TTC549 (cell line): Measurements from ENCODE around the gene CCL19.

ENCODE experiments used
- FAIRE-seq: peaks from 2 replicates; lab custom pipeline; 2012; peaks lifted over from hg19 to GRCh38; lab: Jason Lieb, UNC

CCL19 gene

GRCh38 chr9:34659592-34660253 lies 31.4 kb downstream of the CCL19 start:
- FAIRE-seq, result no peak

- no peak for FAIRE-seq
Observed at GRCh38 chr9:34658461-34658860, 32.6 kb downstream of the CCL19 start.

GRCh38 chr9:34656992-34657391 lies 34.1 kb downstream of the CCL19 start:
- no peak for FAIRE-seq

GRCh38 chr9:34655394-34655793 lies 35.7 kb downstream of the CCL19 start:
- no peak for FAIRE-seq

- FAIRE-seq, result no peak
Observed at GRCh38 chr9:34654323-34655051, 36.6 kb downstream of the CCL19 start.

- FAIRE-seq, result no peak
Observed at GRCh38 chr9:34653151-34654072, 37.7 kb downstream of the CCL19 start.

DNA sequence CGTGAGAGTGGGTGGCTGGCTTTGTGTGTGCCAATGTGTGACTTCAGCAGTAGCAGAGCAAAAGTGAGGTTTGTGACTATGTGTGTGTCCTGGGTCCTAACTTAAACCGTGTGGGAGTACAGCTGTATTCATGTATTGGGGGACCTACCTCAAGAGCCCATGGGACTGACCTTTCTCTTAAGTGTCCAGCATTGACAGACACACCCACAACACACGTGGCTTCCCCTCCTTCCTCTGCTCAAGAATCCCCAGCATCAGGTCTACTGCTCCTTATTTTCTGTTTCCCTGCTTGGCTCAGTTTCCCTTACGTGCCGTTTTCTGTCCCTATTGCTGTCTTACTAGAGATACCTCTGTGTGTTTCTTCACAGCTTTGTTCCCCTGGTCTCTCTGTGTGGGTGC lies 38.5 kb downstream of the CCL19 start:
- no peak for FAIRE-seq

DNA sequence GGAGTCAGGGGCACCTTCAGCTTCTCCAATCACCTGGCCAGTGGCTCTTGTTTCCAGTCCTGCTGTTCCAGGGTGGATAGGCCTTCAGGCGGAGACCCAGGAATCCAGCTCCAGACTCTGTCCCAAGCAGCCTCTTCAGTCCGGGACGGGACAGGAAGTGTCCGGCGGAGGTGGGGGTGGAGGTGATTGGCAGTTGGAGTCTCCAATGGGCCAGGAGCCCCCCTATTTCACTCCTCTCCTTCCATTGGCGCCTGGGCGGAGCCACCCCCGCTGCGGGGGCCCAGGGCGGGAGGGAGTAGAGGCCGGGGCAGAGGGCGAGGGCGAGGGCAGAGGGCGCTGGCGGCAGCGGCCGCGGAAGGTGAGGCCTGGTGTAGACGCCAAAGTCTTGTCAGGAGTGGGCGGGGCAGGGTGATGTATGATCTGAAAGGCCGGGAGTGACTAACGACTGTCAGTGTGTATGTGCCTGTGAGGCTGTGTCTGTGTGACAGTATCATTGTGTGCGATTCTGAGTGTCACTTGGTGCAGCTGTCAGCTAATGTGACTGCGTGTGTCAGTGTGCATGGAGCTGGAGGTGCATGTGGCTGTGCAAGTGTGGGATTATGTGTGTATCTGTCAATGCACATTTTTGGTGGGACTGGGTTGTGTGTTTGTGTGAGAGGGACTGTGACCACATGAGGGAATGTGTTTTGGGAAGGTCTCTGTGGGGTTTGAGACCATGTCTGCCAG lies 39.0 kb downstream of the CCL19 start, which contains the start of gene IL11RA:
Gene IL11RA (plus strand): TSS at position 310 of the 726 bp plus-strand sequence. CDS start 3,033 bp downstream, outside the sequence.
- FAIRE-seq, result no peak

DNA sequence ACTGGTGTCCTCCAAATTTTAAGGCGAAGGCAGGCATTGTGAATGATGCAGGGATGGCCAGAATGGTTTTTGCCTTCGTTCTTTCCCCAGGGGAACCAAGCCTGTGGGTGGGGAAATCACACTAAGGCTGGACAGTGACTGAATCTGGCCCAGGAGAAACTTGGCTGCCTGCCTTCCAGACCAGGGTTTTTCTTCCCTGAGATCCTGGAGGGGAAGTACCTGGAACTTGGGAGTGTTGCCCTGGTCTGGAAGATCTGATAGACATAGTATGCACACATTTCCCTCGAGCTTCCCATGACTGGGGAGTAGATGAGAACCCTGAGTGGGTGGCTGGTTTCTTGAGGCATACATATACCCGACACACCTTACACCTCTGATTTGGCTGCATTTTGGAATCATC lies 39.8 kb downstream of the CCL19 start:
- no peak for FAIRE-seq

GRCh38 chr9:34650816-34651215 lies 40.3 kb downstream of the CCL19 start:
- FAIRE-seq, result no peak

DNA sequence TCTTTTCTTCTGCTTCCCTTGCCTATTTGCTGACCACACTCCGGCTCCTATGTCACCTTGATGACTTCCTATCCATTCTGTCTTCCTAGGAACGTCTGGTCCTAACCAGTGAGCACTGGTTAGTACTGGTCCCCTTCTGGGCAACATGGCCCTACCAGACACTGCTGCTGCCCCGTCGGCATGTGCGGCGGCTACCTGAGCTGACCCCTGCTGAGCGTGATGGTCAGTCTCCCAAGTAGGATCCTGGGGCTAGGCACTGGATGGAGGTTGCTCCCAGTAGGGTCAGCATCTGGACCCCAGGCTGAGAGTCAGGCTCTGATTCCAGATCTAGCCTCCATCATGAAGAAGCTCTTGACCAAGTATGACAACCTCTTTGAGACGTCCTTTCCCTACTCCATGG lies 42.4 kb downstream of the CCL19 start:
- FAIRE-seq, result no peak

DNA sequence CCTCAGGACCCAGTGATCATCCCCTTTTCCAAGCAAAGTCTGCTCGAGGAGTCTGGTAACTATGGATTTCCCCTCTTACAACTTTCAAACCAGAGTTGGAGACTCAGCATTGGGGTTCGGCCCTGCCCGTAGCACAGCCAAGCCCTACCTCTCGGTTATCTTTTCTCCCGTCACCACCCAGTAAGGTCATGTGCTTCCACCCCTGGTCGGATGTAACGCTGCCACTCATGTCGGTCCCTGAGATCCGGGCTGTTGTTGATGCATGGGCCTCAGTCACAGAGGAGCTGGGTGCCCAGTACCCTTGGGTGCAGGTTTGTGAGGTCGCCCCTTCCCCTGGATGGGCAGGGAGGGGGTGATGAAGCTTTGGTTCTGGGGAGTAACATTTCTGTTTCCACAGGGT lies 43.4 kb downstream of the CCL19 start:
- FAIRE-seq, result no peak

DNA sequence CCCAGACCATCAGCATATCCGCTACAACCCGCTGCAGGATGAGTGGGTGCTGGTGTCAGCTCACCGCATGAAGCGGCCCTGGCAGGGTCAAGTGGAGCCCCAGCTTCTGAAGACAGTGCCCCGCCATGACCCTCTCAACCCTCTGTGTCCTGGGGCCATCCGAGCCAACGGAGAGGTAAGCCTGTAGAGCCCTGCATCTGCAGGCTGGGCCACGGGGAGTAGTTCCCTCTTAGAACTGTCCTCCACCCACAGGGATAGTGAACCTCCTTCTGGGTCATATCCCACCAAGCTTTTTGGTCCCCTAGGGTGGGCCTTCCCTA lies 44.0 kb downstream of the CCL19 start:
- no peak for FAIRE-seq

DNA sequence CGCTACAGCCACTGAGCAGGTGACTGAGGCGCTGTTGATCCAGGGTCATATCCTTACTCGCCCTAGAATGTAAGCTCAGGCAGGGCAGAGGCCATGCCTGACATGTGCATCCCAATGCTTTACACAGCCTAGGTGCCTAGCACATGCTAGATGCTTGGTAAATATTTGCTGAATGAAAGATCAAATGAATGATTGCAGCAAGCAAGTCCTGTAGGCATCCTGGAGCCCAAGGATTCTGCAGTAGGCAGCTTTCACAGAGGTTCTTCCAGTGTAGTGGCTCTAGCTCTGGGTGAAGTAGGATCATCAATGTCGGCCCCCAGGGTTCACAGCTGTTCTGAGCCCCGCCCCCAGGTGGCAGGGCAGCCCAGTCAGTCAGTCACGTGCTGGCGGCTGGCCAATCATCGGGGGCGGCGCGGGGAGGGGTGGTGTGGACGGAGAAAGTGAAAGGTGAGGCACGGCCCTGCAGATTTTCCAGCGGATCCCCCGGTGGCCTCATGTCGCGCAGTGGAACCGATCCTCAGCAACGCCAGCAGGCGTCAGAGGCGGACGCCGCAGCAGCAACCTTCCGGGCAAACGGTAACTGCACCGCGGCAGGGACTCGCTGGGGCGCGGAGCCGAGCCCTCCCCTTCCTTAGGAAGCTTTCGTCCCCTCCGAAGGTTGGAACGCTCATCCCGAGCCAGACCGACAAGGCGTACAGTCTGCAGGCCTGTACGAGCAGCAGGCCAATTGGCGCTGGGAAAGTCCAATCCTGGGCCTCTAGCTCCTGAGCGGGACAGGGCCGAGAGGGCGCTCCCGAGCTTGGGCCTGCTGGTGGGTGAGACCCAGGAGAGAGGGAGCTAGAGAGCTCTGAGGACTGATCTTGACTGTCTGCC lies 44.6 kb downstream of the CCL19 start, which contains the start of gene GALT:
Gene GALT (plus strand): TSS at position 465 of the 873 bp plus-strand sequence. CDS start 30 bp downstream, at position 495.
- no peak for FAIRE-seq

GRCh38 chr9:34644766-34645314 lies 46.2 kb downstream of the CCL19 start:
- no peak for FAIRE-seq

DNA sequence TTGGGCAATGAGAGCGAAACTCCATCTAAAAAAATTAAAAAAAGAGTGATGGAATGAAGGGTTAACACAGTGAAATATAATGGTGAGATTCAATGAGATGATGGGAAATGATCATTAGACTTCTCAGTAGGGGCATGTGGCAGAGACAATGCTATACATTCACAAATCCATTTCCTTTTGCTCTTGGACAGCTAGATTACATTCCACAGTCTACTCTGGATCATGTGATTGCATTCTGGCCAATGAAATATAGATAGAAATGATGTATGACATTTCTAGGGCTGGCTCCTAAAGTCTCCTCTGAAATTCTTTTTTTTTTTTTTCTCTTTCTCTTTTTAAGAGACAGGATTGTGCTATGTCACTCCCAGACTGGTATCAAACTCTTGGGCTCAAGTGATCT lies 48.4 kb downstream of the CCL19 start:
- no peak for FAIRE-seq
